ENCODE measurements around the gene EEF2. TPM values are rescaled to one million over a fixed set of nuclear protein-coding genes. Genes with fewer than 3 reads are reported as not detected.
"Not testable (repeated sequence)": the region's sequence is repeated elsewhere in the genome, so short reads cannot be mapped to it uniquely, and the experiment has no call there.

The EEF2 gene
- total and polyA plus RNA-seq, 11 donors, result 846 to 2,686 (median 2,118) TPM

DNA sequence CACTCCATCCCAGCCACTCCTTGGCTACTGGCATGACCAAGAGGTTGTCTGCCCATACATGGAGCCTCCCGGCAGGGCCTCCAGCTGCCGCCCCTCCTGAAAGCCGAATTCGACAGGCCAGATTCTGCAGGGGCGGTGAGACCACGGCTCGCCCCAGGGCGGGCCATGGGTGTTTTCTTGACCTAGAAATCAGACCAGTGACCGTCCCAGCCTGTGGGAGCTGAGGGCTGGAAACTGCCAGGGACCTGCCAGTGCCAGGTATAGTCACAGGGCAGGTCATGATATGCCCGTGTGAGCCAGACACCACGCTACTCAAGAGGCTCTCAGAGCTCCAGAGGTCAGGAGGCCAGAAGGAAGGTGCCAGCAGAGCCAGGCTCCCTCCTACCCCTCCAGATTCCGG lies 31.2 kb downstream of the EEF2 start:
- H3K4me1 ChIP-seq, result peaks cover 0 to 53% (median 19%) of the 10 kb centered on the region in 12 donors

GRCh38 chr19:3952755-3953276 lies 32.4 kb downstream of the EEF2 start:
- peaks cover 0 to 26% (median 22%) of the 10 kb centered on the region in 9 donors for H3K36me3 ChIP-seq
- not testable (repeated sequence) for ATAC-seq, H3K27me3 ChIP-seq, H3K9me3 ChIP-seq, DNase-seq, H3K4me3 ChIP-seq
- H3K4me1 ChIP-seq, result peaks cover 0 to 53% (median 19%) of the 10 kb centered on the region in 12 donors
- 63 to 70% (median 66%) methylated on average over 9 of the region's 9 CpGs for WGBS, 4 donors
- peak overlapping the region; percentile 84 to 100 (median 94) for H3K27ac ChIP-seq
- intact Hi-C loops (cut with DNase I), result loop anchor here in 1 of 10 donors (2.0 kb wide), 1 partner anchor 16 kb away; no protein-coding TSS in a partner anchor

More for the DNA sequence above, 31.2 kb downstream of the EEF2 start:
- peak overlapping the region; percentile 53 to 100 (median 92) for H3K27ac ChIP-seq
- DNase-seq (peak in 1 of 5 donors; percentile 78), ATAC-seq (peak; percentile 1 to 33 (median 8))
- WGBS, 4 donors, result 43 to 55% (median 49%) methylated on average over 10 to 12 of the region's 12 CpGs
- TF ChIP-seq CTCF (IDR thresholded peaks at IDR 0.05), result no peak
- peak in 1 of 2 donors; percentile 27 for TF ChIP-seq POLR2A (IDR thresholded peaks at IDR 0.05)
- no peaks in the 10 kb centered on the region for H3K27me3 ChIP-seq
- intact Hi-C loops (cut with DNase I), result no loop called here
- H3K9me3 ChIP-seq, result no peaks in the 10 kb centered on the region
- H3K36me3 ChIP-seq, result peaks cover 2 to 39% (median 35%) of the 10 kb centered on the region in 9 donors
- H3K4me3 ChIP-seq, result no peak overlapping the region

DNA sequence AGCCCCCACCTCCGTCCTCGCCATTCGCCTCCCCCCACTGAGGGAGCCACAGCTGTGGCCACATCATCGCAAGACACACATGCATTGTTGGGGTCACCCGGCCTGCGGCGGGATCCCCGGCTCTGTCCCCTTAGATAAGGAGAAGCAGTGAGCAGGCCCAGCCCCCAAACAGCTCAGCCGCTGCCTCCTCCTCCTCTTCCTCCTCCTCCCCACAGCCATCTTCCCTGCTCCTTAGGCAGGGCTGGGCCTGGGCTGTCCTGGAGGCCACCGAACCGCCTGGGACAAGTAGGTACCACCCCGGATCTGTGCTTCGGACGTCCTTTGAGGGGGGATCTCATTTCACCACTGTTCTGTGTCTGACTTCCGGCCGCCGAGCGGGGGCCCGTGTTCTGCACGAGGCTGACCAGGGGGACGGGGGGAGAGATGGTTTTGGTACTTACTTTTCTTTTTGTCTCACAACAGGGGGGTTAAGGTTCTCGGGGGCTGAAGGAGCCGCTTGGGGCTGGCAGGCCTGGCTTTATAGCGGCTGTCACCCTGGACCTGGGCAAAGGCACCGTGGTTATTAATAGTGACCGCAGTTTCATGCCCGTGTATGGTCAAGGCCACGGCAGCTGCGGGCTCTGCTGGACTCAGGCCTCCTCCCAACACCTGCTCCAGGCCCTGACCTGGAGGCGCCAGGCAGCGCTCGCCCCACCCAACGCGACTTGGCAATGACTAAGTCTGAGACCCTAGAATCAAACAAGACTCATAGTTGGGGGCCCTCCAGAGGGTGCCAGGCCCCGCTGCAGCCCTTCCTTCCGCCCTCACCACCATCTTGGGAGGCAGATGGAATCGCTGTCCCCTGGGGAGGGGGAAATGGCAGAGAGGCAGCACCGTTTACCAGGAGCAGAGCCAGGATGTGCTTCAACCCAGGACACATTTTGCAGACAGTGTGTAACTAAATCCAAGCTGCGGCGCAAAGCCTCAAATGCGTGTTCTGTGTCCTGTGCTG lies 34.1 kb downstream of the EEF2 start:
- Histone ChIP-seq H3K4me1 (peaks cover 0 to 53% (median 19%) of the 10 kb centered on the region in 12 donors), H3K4me3 (peak overlapping the region; percentile 1 to 68 (median 58)), H3K36me3 (peaks cover 0 to 9% (median 7%) of the 10 kb centered on the region in 9 donors), H3K27ac (peak overlapping the region; percentile 84 to 100 (median 94)), H3K9me3 (no peaks in the 10 kb centered on the region), H3K27me3 (no peaks in the 10 kb centered on the region)
- peak; percentile 65 to 81 (median 79) for ATAC-seq
- peak; percentile 78 to 89 (median 79) for DNase-seq
- intact Hi-C loops (cut with DNase I), result no loop called here
- WGBS, 4 donors, result 17 to 41% (median 28%) methylated on average over 25 to 41 of the region's 41 CpGs
- no peak for TF ChIP-seq CTCF (IDR thresholded peaks at IDR 0.05)
- TF ChIP-seq POLR2A (IDR thresholded peaks at IDR 0.05), result peak in 1 of 2 donors; percentile 71

DNA sequence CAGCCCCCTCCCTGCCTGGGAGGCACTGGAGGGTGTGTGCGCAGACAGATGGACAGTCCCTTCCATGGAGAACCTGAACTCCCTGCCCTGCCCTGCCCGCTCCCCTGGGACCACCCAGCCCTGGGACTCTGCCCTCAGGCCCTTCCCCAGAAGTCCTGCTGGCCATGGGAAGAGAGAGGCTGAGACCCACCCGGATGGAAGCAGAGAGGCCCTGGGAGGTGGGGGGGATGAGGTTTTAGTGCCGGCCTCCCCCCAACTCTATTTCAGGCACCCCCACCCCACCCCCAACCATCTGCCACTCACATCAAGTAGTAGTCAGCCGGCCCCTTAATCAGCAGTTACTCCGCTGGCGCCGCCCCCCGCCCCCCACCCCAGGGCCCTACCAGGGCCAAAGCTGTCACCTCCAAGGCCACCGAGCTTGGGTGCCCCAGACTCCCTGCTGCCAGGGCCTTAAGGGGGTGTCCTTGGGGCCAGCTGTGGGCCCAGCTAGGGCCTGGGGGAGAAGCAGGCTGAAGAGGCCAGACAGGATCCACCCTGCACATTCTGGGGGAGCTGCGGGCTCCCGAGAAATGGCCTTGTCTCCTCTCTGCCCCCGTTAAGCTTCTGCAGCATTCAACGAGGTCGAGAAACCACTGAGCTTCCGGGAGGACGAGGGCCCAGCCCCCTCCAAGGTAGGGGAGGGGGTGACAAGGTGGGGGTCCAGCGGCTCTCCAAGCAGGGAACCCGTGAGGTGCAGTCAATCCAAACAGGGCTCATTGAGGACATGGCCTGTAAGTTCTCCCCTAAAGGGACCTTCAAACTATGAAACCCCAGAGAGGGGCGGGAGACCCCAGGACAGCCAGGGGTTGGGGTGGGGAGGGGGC lies 35.0 kb downstream of the EEF2 start:
- Histone ChIP-seq H3K27me3 (no peaks in the 10 kb centered on the region), H3K27ac (peak overlapping the region; percentile 84 to 100 (median 94)), H3K36me3 (peaks cover 0 to 4% (median 0%) of the 10 kb centered on the region in 9 donors), H3K4me1 (peaks cover 0 to 53% (median 19%) of the 10 kb centered on the region in 12 donors), H3K4me3 (peak overlapping the region; percentile 1 to 68 (median 58)), H3K9me3 (no peaks in the 10 kb centered on the region)
- WGBS, 4 donors, result 21 to 42% (median 28%) methylated on average over 10 to 20 of the region's 20 CpGs
- intact Hi-C loops (cut with DNase I), result no loop called here
- TF ChIP-seq CTCF (IDR thresholded peaks at IDR 0.05) (no peak), POLR2A (IDR thresholded peaks at IDR 0.05) (peak in 1 of 2 donors; percentile 19)
- ATAC-seq, result peak; percentile 6 to 45 (median 18)
- peak in 1 of 5 donors; percentile 71 for DNase-seq
